ENCODE measurements around the gene NBPF4.

GRCh38 chr1:108188801-108189200 is 55.1 kb downstream of the NBPF4 start:
- TF ChIP-seq RAD21 (IDR thresholded peaks at IDR 0.05; ENCODE audit: insufficient read depth, low read depth, low read length) (no peak), ATF3 (IDR thresholded peaks at IDR 0.05; ENCODE audit: borderline replicate concordance, extremely low read depth, low read depth, low read length) (no peak)
